Fibroblast of lung (primary cell): ENCODE results near the gene SFT2D1.

Experiments
- EZH2 ChIP-seq: IDR thresholded peaks from 2 replicates; pipeline ENCODE4 v1.5.1; 2012; ENCODE audit warnings: low read length, control low read depth, mild to moderate bottlenecking; ENCODE audit errors: missing control alignments
- TF ChIP-seq, protein P1 (sequence below), 2 donors: IDR thresholded peaks in 1 of 2; conservative IDR thresholded peaks in 1 of 2; 1 replicate in 1 of 2; 2 replicates in 1 of 2; pipeline ENCODE4 v1.5.1; 2011 to 2012; ENCODE audit warnings: low read length in 2 of 2, control low read depth in 1 of 2, inconsistent platforms in 1 of 2, low read depth in 1 of 2, mild to moderate bottlenecking in 1 of 2

- TF ChIP-seq EZH2, result no peak
- TF ChIP-seq, protein P1, sequence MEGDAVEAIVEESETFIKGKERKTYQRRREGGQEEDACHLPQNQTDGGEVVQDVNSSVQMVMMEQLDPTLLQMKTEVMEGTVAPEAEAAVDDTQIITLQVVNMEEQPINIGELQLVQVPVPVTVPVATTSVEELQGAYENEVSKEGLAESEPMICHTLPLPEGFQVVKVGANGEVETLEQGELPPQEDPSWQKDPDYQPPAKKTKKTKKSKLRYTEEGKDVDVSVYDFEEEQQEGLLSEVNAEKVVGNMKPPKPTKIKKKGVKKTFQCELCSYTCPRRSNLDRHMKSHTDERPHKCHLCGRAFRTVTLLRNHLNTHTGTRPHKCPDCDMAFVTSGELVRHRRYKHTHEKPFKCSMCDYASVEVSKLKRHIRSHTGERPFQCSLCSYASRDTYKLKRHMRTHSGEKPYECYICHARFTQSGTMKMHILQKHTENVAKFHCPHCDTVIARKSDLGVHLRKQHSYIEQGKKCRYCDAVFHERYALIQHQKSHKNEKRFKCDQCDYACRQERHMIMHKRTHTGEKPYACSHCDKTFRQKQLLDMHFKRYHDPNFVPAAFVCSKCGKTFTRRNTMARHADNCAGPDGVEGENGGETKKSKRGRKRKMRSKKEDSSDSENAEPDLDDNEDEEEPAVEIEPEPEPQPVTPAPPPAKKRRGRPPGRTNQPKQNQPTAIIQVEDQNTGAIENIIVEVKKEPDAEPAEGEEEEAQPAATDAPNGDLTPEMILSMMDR (conservative IDR thresholded peaks at IDR 0.05 in 1 of 2, IDR thresholded peaks at IDR 0.05 in 1 of 2; ENCODE audit: low read depth in 1 of 2, low read length in 2 of 2), result no peak
Observed at GRCh38 chr6:166360243-166361076, 18.1 kb upstream of the SFT2D1 start.
